Liver (tissue), 9 donors: Measurements from ENCODE around the gene SF3B1. TPM values are rescaled to one million over a fixed set of nuclear protein-coding genes. Genes with fewer than 3 reads are reported as not detected.

Experiments used
- DNase-seq: peaks from one replicate; pipeline ENCODE4 v3.0.0-alpha.2; 2017; ENCODE audit warnings: low spot score
- H3K27ac ChIP-seq, 2 donors: one replicate each; pipeline ENCODE4 v1.7.0; 2013; ENCODE audit warnings: inconsistent platforms in 2 of 2, low read length in 2 of 2, control low read depth in 1 of 2, low read depth in 1 of 2, mild to moderate bottlenecking in 1 of 2
- H3K27me3 ChIP-seq, 4 donors: one replicate each; pipeline versions ENCODE4 v1.6.1 to v1.7.0; 2013; ENCODE audit warnings: low read length in 3 of 4, inconsistent platforms in 1 of 4, mild to moderate bottlenecking in 1 of 4, moderate library complexity in 1 of 4; ENCODE audit not compliant: control insufficient read depth in 4 of 4, insufficient read depth in 4 of 4
- H3K36me3 ChIP-seq, 4 donors: one replicate each; pipeline versions ENCODE4 v1.6.1 to v1.7.0; 2013; ENCODE audit warnings: low read length in 3 of 4, mild to moderate bottlenecking in 3 of 4, low read depth in 1 of 4, moderate library complexity in 1 of 4; ENCODE audit not compliant: control insufficient read depth in 4 of 4, insufficient read depth in 3 of 4
- H3K4me1 ChIP-seq, 4 donors: one replicate each; pipeline versions ENCODE4 v1.6.1 to v1.7.0; 2013; ENCODE audit warnings: low read length in 3 of 4, mild to moderate bottlenecking in 3 of 4, moderate library complexity in 1 of 4; ENCODE audit not compliant: control insufficient read depth in 4 of 4, insufficient read depth in 4 of 4
- H3K4me3 ChIP-seq, 3 donors: one replicate each; pipeline versions ENCODE4 v1.6.1 to v1.7.0; 2013; ENCODE audit warnings: low read length in 3 of 3, control low read depth in 1 of 3, low read depth in 1 of 3, mild to moderate bottlenecking in 1 of 3
- H3K9ac ChIP-seq, 2 donors: one replicate each; pipeline ENCODE4 v1.7.0; 2013; ENCODE audit warnings: low read length in 2 of 2, mild to moderate bottlenecking in 2 of 2, moderate library complexity in 2 of 2, control low read depth in 1 of 2, low read depth in 1 of 2
- H3K9me3 ChIP-seq, 4 donors: one replicate each; pipeline versions ENCODE4 v1.6.1 to v1.7.0; 2013; ENCODE audit warnings: low read length in 3 of 4; ENCODE audit not compliant: control insufficient read depth in 4 of 4
- EGR1 ChIP-seq, 2 donors: IDR thresholded peaks; 2 replicates each; pipeline ENCODE4 v1.6.1; 2016 to 2018; ENCODE audit warnings: antibody characterized with exemption in 2 of 2, low read depth in 2 of 2
- FOXA1 ChIP-seq: IDR thresholded peaks from 2 replicates; pipeline ENCODE4 v1.6.1; 2016; ENCODE audit warnings: antibody characterized with exemption
- FOXA2 ChIP-seq: IDR thresholded peaks from 2 replicates; pipeline ENCODE4 v1.6.1; 2016; ENCODE audit warnings: antibody characterized with exemption
- GABPA ChIP-seq, 2 donors: IDR thresholded peaks in 1 of 2; conservative IDR thresholded peaks in 1 of 2; 2 replicates each; pipeline ENCODE4 v1.6.1; 2016; ENCODE audit warnings: antibody characterized with exemption in 2 of 2, mild to moderate bottlenecking in 1 of 2, moderate library complexity in 1 of 2
- HNF4A ChIP-seq, 2 donors: conservative IDR thresholded peaks; 2 replicates each; pipeline ENCODE4 v1.6.1; 2016; ENCODE audit warnings: antibody characterized with exemption in 2 of 2, mild to moderate bottlenecking in 2 of 2
- HNF4G ChIP-seq: IDR thresholded peaks from 2 replicates; pipeline ENCODE4 v1.6.1; 2016; ENCODE audit warnings: antibody characterized with exemption
- JUND ChIP-seq, 2 donors: IDR thresholded peaks; 2 replicates each; pipeline ENCODE4 v1.6.1; 2016; ENCODE audit warnings: antibody characterized with exemption in 2 of 2
- NR2F2 ChIP-seq: IDR thresholded peaks from 2 replicates; pipeline ENCODE4 v1.6.1; 2016; ENCODE audit warnings: antibody characterized with exemption
- RAD21 ChIP-seq, 2 donors: IDR thresholded peaks; 2 replicates each; pipeline ENCODE4 v1.6.1; 2016; ENCODE audit warnings: antibody characterized with exemption in 2 of 2, mild to moderate bottlenecking in 2 of 2
- RXRA ChIP-seq, 2 donors: IDR thresholded peaks; 2 replicates each; pipeline ENCODE4 v1.6.1; 2017 to 2018; ENCODE audit warnings: antibody characterized with exemption in 2 of 2, mild to moderate bottlenecking in 1 of 2
- SP1 ChIP-seq: IDR thresholded peaks from 2 replicates; pipeline ENCODE4 v1.6.1; 2018; ENCODE audit warnings: antibody characterized with exemption, mild to moderate bottlenecking
- TAF1 ChIP-seq: conservative IDR thresholded peaks from 2 replicates; pipeline ENCODE4 v1.6.1; 2016; ENCODE audit warnings: antibody characterized with exemption, mild to moderate bottlenecking
- YY1 ChIP-seq: IDR thresholded peaks from 2 replicates; pipeline ENCODE4 v1.6.1; 2016; ENCODE audit warnings: antibody characterized with exemption, mild to moderate bottlenecking
- WGBS: extraction: QIAGEN DNeasy Blood & Tissue Kit; methylation state at CpG from one replicate; pipeline ENCODE4 v1.1.7; 2013; 5-methylcytosine and 5-hydroxymethylcytosine counted together
- polyA plus RNA-seq, 2 donors: library from polyadenylated mRNA; stranded (reverse) in 1 of 2; unstranded in 1 of 2; fragments of 200-250 nt in 1 of 2; fragments of >200 nt in 1 of 2; fragmentation: Nextera tagmentation in 1 of 2; extraction: Ambion mirVana in 1 of 2; gene quantifications; one replicate each; pipeline versions ENCODE4 v1.2.1 to v1.2.3, GENCODE V29; 2013 to 2015
- total RNA-seq, 2 donors: library from RNA; depleted of rRNA; stranded (reverse); fragments of >200 nt; gene quantifications; one replicate each; pipeline ENCODE4 v1.2.3, GENCODE V29; 2014
- TF ChIP-seq, protein P1 (sequence below): IDR thresholded peaks from 2 replicates; pipeline ENCODE4 v1.6.1; 2016; ENCODE audit warnings: antibody characterized with exemption
- TF ChIP-seq, protein P2 (sequence below): fragments of 150-350 bp; IDR thresholded peaks from 2 replicates; pipeline ENCODE4 v1.5.1; 2017; ENCODE audit warnings: improper control_type of control experiment, low read depth, low read length; ENCODE audit not compliant: missing input control
- TF ChIP-seq, protein P3 (sequence below): IDR thresholded peaks from 2 replicates; pipeline ENCODE4 v1.6.1; 2016; ENCODE audit warnings: antibody characterized with exemption
- TF ChIP-seq, protein P4 (sequence below): IDR thresholded peaks from 2 replicates; pipeline ENCODE4 v1.6.1; 2016; ENCODE audit warnings: antibody characterized with exemption
- TF ChIP-seq, protein P5 (sequence below): IDR thresholded peaks from 2 replicates; pipeline ENCODE4 v1.6.1; 2016; ENCODE audit warnings: antibody characterized with exemption, mild to moderate bottlenecking
- donor health status: healthy.
- donor health status: healthy.
- donor health status: healthy.
- donor health status: healthy.
- donor health status: healthy.

The SF3B1 gene
- total and polyA plus RNA-seq, 4 donors: 44.1 to 180 (median 139) TPM

DNA sequence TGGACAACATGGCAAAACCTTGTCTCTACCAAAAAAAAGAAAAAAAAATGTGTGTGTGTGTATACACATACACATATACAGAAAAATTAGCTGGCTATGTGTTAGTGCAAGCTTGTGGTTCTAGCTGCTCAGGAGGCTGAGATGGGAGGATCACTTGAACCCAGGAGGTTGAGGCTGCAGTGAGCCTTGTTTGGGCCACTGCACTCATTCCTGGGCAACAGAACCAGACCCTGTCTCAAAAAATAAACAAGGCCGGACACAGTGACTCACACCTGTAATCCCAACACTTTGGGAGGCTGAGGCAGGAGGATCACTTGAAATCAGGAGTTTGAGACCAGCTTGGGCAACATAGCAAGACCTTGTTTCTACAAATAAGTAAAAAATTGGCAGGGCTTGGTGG is 20.6 kb upstream of the SF3B1 start:
- Histone ChIP-seq H3K9me3 (no peaks in the 10 kb centered on the region), H3K4me1 (peaks cover 2 to 25% (median 8%) of the 10 kb centered on the region in 4 donors), H3K27ac (peak overlapping the region; percentile 100), H3K36me3 (peaks cover 0 to 8% (median 3%) of the 10 kb centered on the region in 4 donors), H3K9ac (no peak overlapping the region), H3K27me3 (no peaks in the 10 kb centered on the region), H3K4me3 (peak overlapping the region in 1 of 3 donors; percentile 70)
- 95% methylated on average over 1 of the region's 1 CpG for WGBS
- TF ChIP-seq FOXA1: no peak
- no peak for TF ChIP-seq RXRA (IDR thresholded peaks at IDR 0.05)
- TF ChIP-seq, protein P1, sequence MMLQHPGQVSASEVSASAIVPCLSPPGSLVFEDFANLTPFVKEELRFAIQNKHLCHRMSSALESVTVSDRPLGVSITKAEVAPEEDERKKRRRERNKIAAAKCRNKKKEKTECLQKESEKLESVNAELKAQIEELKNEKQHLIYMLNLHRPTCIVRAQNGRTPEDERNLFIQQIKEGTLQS: no peak
- TF ChIP-seq, protein P2, sequence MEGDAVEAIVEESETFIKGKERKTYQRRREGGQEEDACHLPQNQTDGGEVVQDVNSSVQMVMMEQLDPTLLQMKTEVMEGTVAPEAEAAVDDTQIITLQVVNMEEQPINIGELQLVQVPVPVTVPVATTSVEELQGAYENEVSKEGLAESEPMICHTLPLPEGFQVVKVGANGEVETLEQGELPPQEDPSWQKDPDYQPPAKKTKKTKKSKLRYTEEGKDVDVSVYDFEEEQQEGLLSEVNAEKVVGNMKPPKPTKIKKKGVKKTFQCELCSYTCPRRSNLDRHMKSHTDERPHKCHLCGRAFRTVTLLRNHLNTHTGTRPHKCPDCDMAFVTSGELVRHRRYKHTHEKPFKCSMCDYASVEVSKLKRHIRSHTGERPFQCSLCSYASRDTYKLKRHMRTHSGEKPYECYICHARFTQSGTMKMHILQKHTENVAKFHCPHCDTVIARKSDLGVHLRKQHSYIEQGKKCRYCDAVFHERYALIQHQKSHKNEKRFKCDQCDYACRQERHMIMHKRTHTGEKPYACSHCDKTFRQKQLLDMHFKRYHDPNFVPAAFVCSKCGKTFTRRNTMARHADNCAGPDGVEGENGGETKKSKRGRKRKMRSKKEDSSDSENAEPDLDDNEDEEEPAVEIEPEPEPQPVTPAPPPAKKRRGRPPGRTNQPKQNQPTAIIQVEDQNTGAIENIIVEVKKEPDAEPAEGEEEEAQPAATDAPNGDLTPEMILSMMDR: no peak
- TF ChIP-seq TAF1: no peak
- no peak for TF ChIP-seq NR2F2
- TF ChIP-seq, protein P3, sequence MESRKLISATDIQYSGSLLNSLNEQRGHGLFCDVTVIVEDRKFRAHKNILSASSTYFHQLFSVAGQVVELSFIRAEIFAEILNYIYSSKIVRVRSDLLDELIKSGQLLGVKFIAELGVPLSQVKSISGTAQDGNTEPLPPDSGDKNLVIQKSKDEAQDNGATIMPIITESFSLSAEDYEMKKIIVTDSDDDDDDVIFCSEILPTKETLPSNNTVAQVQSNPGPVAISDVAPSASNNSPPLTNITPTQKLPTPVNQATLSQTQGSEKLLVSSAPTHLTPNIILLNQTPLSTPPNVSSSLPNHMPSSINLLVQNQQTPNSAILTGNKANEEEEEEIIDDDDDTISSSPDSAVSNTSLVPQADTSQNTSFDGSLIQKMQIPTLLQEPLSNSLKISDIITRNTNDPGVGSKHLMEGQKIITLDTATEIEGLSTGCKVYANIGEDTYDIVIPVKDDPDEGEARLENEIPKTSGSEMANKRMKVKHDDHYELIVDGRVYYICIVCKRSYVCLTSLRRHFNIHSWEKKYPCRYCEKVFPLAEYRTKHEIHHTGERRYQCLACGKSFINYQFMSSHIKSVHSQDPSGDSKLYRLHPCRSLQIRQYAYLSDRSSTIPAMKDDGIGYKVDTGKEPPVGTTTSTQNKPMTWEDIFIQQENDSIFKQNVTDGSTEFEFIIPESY: no peak
- no peak for TF ChIP-seq JUND (IDR thresholded peaks at IDR 0.05)
- no peak for TF ChIP-seq SP1
- TF ChIP-seq, protein P4, sequence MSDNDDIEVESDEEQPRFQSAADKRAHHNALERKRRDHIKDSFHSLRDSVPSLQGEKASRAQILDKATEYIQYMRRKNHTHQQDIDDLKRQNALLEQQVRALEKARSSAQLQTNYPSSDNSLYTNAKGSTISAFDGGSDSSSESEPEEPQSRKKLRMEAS: no peak
- TF ChIP-seq EGR1 (IDR thresholded peaks at IDR 0.05; ENCODE audit: low read depth in 2 of 2): no peak
- no peak for TF ChIP-seq YY1
- TF ChIP-seq GABPA (IDR thresholded peaks at IDR 0.05 in 1 of 2, conservative IDR thresholded peaks at IDR 0.05 in 1 of 2): no peak
- TF ChIP-seq HNF4A (conservative IDR thresholded peaks at IDR 0.05): no peak
- no peak for TF ChIP-seq HNF4G
- no peak for TF ChIP-seq FOXA2
- TF ChIP-seq RAD21 (IDR thresholded peaks at IDR 0.05): no peak
- no peak for DNase-seq

DNA sequence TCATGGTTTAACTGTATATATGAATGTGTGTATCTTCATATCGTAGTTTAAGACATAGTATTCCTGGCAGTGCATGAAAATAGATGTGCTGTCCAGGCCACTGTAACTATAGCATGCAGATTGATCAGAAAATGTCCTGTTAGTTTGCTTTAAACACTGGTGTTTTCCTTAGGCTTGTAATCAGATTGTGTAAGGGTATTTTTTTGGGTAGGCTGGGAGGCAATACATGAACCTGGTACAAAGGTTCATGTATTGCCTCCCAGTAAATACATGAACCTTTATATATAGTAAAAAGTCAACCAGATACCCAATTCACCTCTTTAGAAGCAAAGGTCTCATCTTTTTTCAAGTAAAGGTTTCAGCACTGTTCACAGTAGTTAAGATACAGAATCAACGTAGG is 20.1 kb upstream of the SF3B1 start:
- Histone ChIP-seq H3K4me3 (peak overlapping the region; percentile 70 to 96 (median 92)), H3K27me3 (no peaks in the 10 kb centered on the region), H3K36me3 (peaks cover 0 to 3% (median under 1%) of the 10 kb centered on the region in 4 donors), H3K4me1 (peaks cover 2 to 25% (median 8%) of the 10 kb centered on the region in 4 donors), H3K9ac (peak overlapping the region; percentile 96 to 100), H3K27ac (peak overlapping the region; percentile 100), H3K9me3 (no peaks in the 10 kb centered on the region)
- 46% methylated on average over 2 of the region's 2 CpGs for WGBS
- DNase-seq: no peak
- TF ChIP-seq, protein P2: no peak
- peak; percentile 83 to 92 for TF ChIP-seq HNF4A (conservative IDR thresholded peaks at IDR 0.05)
- no peak for TF ChIP-seq FOXA2
- TF ChIP-seq SP1: peak; percentile 52
- no peak for TF ChIP-seq JUND (IDR thresholded peaks at IDR 0.05)
- TF ChIP-seq, protein P5, sequence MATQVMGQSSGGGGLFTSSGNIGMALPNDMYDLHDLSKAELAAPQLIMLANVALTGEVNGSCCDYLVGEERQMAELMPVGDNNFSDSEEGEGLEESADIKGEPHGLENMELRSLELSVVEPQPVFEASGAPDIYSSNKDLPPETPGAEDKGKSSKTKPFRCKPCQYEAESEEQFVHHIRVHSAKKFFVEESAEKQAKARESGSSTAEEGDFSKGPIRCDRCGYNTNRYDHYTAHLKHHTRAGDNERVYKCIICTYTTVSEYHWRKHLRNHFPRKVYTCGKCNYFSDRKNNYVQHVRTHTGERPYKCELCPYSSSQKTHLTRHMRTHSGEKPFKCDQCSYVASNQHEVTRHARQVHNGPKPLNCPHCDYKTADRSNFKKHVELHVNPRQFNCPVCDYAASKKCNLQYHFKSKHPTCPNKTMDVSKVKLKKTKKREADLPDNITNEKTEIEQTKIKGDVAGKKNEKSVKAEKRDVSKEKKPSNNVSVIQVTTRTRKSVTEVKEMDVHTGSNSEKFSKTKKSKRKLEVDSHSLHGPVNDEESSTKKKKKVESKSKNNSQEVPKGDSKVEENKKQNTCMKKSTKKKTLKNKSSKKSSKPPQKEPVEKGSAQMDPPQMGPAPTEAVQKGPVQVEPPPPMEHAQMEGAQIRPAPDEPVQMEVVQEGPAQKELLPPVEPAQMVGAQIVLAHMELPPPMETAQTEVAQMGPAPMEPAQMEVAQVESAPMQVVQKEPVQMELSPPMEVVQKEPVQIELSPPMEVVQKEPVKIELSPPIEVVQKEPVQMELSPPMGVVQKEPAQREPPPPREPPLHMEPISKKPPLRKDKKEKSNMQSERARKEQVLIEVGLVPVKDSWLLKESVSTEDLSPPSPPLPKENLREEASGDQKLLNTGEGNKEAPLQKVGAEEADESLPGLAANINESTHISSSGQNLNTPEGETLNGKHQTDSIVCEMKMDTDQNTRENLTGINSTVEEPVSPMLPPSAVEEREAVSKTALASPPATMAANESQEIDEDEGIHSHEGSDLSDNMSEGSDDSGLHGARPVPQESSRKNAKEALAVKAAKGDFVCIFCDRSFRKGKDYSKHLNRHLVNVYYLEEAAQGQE: no peak
- TF ChIP-seq, protein P4: no peak
- TF ChIP-seq, protein P1: peak; percentile 21
- no peak for TF ChIP-seq RAD21 (IDR thresholded peaks at IDR 0.05)
- TF ChIP-seq HNF4G: peak; percentile 42
- TF ChIP-seq, protein P3: peak; percentile 23
- TF ChIP-seq RXRA (IDR thresholded peaks at IDR 0.05): peak in 1 of 2 donors; percentile 17
- no peak for TF ChIP-seq EGR1 (IDR thresholded peaks at IDR 0.05; ENCODE audit: low read depth in 2 of 2)
